Measurements from ENCODE around the gene SPOCK1.
"Not testable (repeated sequence)": the region's sequence is repeated elsewhere in the genome, so short reads cannot be mapped to it uniquely, and the experiment has no call there.

Gene SPOCK1

DNA sequence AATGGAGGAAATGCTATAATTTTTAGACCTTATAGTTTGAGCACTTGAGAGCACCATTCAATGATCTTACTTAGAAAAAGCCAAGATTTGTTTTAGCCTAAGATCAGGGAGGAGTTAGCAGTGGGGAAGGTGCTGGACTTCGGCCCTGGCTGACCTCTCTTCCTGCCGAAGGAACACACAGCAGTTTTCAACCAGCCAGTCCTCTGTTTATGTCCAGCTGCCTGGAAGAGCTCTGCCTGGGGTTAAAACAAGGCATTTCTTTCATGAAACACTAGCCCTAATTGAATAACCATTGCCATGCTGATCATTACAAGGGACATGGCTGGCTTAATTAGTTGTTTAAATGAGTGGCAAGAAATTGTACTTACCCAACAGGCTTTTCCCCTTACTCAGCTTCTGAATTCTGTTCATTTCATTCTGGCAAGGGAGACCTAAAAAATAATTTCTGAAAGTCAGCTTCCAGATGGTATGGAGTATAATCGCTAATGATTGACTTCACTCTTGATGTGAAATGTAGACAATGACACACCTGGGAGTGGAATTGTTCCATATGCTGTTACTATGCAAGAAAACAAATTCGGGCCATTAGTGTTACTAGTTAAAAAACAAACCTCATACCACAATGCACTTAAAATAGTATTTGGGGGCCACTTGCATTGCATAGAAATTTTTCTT lies 514.2 kb downstream of the SPOCK1 start:
- POLR2A ChIA-PET, result no interaction called here
- no peaks in the 10 kb centered on the region for H3K36me3 ChIP-seq (ENCODE audit: control insufficient read depth in 4 of 4, insufficient read depth in 4 of 4, low read length in 3 of 4)
- WGBS (ENCODE audit: insufficient coverage), result 85% methylated on average over 2 of the region's 4 CpGs
- CTCF ChIA-PET, result no interaction called here
- DNase-seq, result no peak
- H3K4me3 ChIP-seq (ENCODE audit: control insufficient read depth in 1 of 7, extremely low read depth in 1 of 7, insufficient read depth in 4 of 7, low read depth in 2 of 7, low read length in 6 of 7), result no peak overlapping the region
- H3K27ac ChIP-seq (ENCODE audit: insufficient read depth in 1 of 2, low read depth in 1 of 2, low read length in 2 of 2, poor library complexity in 1 of 2, severe bottlenecking in 2 of 2), result no peak overlapping the region
- no peaks in the 10 kb centered on the region for H3K4me1 ChIP-seq (ENCODE audit: control extremely low read depth in 1 of 4, control insufficient read depth in 4 of 4, insufficient read depth in 4 of 4, low read length in 3 of 4)
- no peaks in the 10 kb centered on the region for H3K9me3 ChIP-seq (ENCODE audit: control extremely low read depth in 1 of 5, control insufficient read depth in 4 of 5, insufficient read depth in 2 of 5, low read depth in 1 of 5, low read length in 4 of 5)
- H3K27me3 ChIP-seq (replicated peaks in 2 of 5; ENCODE audit: control insufficient read depth in 4 of 5, insufficient read depth in 5 of 5, low read length in 4 of 5), result no peaks in the 10 kb centered on the region

DNA sequence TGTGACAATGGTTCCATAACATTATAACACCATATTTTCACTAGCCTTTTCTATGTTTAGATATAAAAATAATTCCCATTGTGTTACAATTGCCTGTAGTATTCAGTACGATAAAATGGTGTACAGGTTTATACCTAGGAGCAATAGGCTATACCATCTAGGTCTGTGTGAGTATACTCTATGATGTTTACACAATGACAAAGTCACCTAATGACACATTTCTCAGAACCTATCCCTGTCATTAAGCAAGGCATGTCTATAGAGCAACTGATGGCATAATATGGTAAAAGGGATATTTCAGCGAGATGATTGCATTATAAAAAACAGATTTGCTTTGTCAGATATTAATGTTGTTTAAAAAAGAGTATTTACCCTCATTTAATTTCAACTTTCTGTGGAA lies 517.2 kb downstream of the SPOCK1 start:
- no CpG with 5 or more reads among the region's 2 CpGs for WGBS (ENCODE audit: insufficient coverage)
- ChIA-PET POLR2A (no interaction called here), CTCF (no interaction called here)

GRCh38 chr5:136979131-136979530 lies 520.0 kb downstream of the SPOCK1 start:
- no peaks in the 10 kb centered on the region for H3K36me3 ChIP-seq (ENCODE audit: control insufficient read depth in 4 of 4, insufficient read depth in 4 of 4, low read length in 3 of 4)
- no peaks in the 10 kb centered on the region for H3K27me3 ChIP-seq (replicated peaks in 2 of 5; ENCODE audit: control insufficient read depth in 4 of 5, insufficient read depth in 5 of 5, low read length in 4 of 5)
- CTCF ChIA-PET, result interaction anchor here (1.0 kb wide), 1 partner anchor 9 kb away, joined by 3 read pairs; no protein-coding TSS in a partner anchor
- WGBS (ENCODE audit: insufficient coverage), result 87% methylated on average over 4 of the region's 5 CpGs
- no peak overlapping the region for H3K27ac ChIP-seq (ENCODE audit: insufficient read depth in 1 of 2, low read depth in 1 of 2, low read length in 2 of 2, poor library complexity in 1 of 2, severe bottlenecking in 2 of 2)
- no peaks in the 10 kb centered on the region for H3K4me1 ChIP-seq (ENCODE audit: control extremely low read depth in 1 of 4, control insufficient read depth in 4 of 4, insufficient read depth in 4 of 4, low read length in 3 of 4)
- POLR2A ChIA-PET, result no interaction called here
- DNase-seq, result no peak
- no peak overlapping the region for H3K4me3 ChIP-seq (ENCODE audit: control insufficient read depth in 1 of 7, extremely low read depth in 1 of 7, insufficient read depth in 4 of 7, low read depth in 2 of 7, low read length in 6 of 7)
- no peaks in the 10 kb centered on the region for H3K9me3 ChIP-seq (ENCODE audit: control extremely low read depth in 1 of 5, control insufficient read depth in 4 of 5, insufficient read depth in 2 of 5, low read depth in 1 of 5, low read length in 4 of 5)

More for the DNA sequence above, 517.2 kb downstream of the SPOCK1 start:
- no peak overlapping the region for H3K27ac ChIP-seq (ENCODE audit: insufficient read depth in 1 of 2, low read depth in 1 of 2, low read length in 2 of 2, poor library complexity in 1 of 2, severe bottlenecking in 2 of 2)
- no peaks in the 10 kb centered on the region for H3K36me3 ChIP-seq (ENCODE audit: control insufficient read depth in 4 of 4, insufficient read depth in 4 of 4, low read length in 3 of 4)
- H3K27me3 ChIP-seq (replicated peaks in 2 of 5; ENCODE audit: control insufficient read depth in 4 of 5, insufficient read depth in 5 of 5, low read length in 4 of 5), result no peaks in the 10 kb centered on the region
- no peak overlapping the region for H3K4me3 ChIP-seq (ENCODE audit: control insufficient read depth in 1 of 7, extremely low read depth in 1 of 7, insufficient read depth in 4 of 7, low read depth in 2 of 7, low read length in 6 of 7)
- H3K4me1 ChIP-seq (ENCODE audit: control extremely low read depth in 1 of 4, control insufficient read depth in 4 of 4, insufficient read depth in 4 of 4, low read length in 3 of 4), result no peaks in the 10 kb centered on the region
- no peak for DNase-seq
- no peaks in the 10 kb centered on the region for H3K9me3 ChIP-seq (ENCODE audit: control extremely low read depth in 1 of 5, control insufficient read depth in 4 of 5, insufficient read depth in 2 of 5, low read depth in 1 of 5, low read length in 4 of 5)

GRCh38 chr5:136963504-136963903 lies 535.6 kb downstream of the SPOCK1 start:
- no peaks in the 10 kb centered on the region for H3K27me3 ChIP-seq (replicated peaks in 2 of 5; ENCODE audit: control insufficient read depth in 4 of 5, insufficient read depth in 5 of 5, low read length in 4 of 5)
- DNase-seq, result no peak
- no peaks in the 10 kb centered on the region for H3K36me3 ChIP-seq (ENCODE audit: control insufficient read depth in 4 of 4, insufficient read depth in 4 of 4, low read length in 3 of 4)
- CTCF ChIA-PET, result no interaction called here
- peaks cover 0 to 3% (median 0%) of the 10 kb centered on the region in 5 experiments for H3K9me3 ChIP-seq (ENCODE audit: control extremely low read depth in 1 of 5, control insufficient read depth in 4 of 5, insufficient read depth in 2 of 5, low read depth in 1 of 5, low read length in 4 of 5)
- H3K4me1 ChIP-seq (ENCODE audit: control extremely low read depth in 1 of 4, control insufficient read depth in 4 of 4, insufficient read depth in 4 of 4, low read length in 3 of 4), result no peaks in the 10 kb centered on the region
- POLR2A ChIA-PET, result no interaction called here
- H3K27ac ChIP-seq (ENCODE audit: insufficient read depth in 1 of 2, low read depth in 1 of 2, low read length in 2 of 2, poor library complexity in 1 of 2, severe bottlenecking in 2 of 2), result no peak overlapping the region
- 69% methylated on average over 3 of the region's 3 CpGs for WGBS (ENCODE audit: insufficient coverage)
- H3K4me3 ChIP-seq (ENCODE audit: control insufficient read depth in 1 of 7, extremely low read depth in 1 of 7, insufficient read depth in 4 of 7, low read depth in 2 of 7, low read length in 6 of 7), result no peak overlapping the region

DNA sequence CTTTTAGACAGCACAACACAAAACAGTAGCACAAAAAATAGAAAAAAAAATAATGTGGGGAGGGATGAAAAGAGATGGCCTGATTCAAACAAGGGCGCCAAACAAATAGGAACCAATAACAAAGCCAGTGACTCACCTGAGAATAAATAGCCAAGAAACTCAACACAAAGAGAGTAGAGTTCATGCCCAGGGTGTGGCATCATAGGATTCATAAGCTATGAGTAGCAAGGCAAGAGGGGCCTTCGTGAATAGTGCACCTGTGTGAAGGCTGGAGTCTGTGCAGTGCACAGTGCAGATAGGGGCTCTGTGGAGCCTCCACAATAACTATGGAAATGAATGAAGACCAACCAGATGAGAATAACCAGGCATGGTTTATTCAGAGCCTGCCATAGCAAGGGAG lies 541.7 kb downstream of the SPOCK1 start:
- POLR2A ChIA-PET, result no interaction called here
- H3K36me3 ChIP-seq (ENCODE audit: control insufficient read depth in 4 of 4, insufficient read depth in 4 of 4, low read length in 3 of 4), result no peaks in the 10 kb centered on the region
- 100% methylated on average over 2 of the region's 2 CpGs for WGBS (ENCODE audit: insufficient coverage)

GRCh38 chr5:136954142-136954541 lies 545.0 kb downstream of the SPOCK1 start:
- CTCF ChIA-PET; H3K4me1 ChIP-seq (ENCODE audit: control extremely low read depth in 1 of 4, control insufficient read depth in 4 of 4, insufficient read depth in 4 of 4, low read length in 3 of 4); H3K27ac ChIP-seq (ENCODE audit: insufficient read depth in 1 of 2, low read depth in 1 of 2, low read length in 2 of 2, poor library complexity in 1 of 2, severe bottlenecking in 2 of 2); H3K36me3 ChIP-seq (ENCODE audit: control insufficient read depth in 4 of 4, insufficient read depth in 4 of 4, low read length in 3 of 4); POLR2A ChIA-PET; H3K9me3 ChIP-seq (ENCODE audit: control extremely low read depth in 1 of 5, control insufficient read depth in 4 of 5, insufficient read depth in 2 of 5, low read depth in 1 of 5, low read length in 4 of 5); DNase-seq; H3K4me3 ChIP-seq (ENCODE audit: control insufficient read depth in 1 of 7, extremely low read depth in 1 of 7, insufficient read depth in 4 of 7, low read depth in 2 of 7, low read length in 6 of 7); H3K27me3 ChIP-seq (replicated peaks in 2 of 5; ENCODE audit: control insufficient read depth in 4 of 5, insufficient read depth in 5 of 5, low read length in 4 of 5): not testable (repeated sequence)
- 100% methylated on average over 2 of the region's 5 CpGs for WGBS (ENCODE audit: insufficient coverage)

More for the DNA sequence above, 541.7 kb downstream of the SPOCK1 start:
- no peak overlapping the region for H3K4me3 ChIP-seq (ENCODE audit: control insufficient read depth in 1 of 7, extremely low read depth in 1 of 7, insufficient read depth in 4 of 7, low read depth in 2 of 7, low read length in 6 of 7)
- CTCF ChIA-PET, result no interaction called here
- H3K27ac ChIP-seq (ENCODE audit: insufficient read depth in 1 of 2, low read depth in 1 of 2, low read length in 2 of 2, poor library complexity in 1 of 2, severe bottlenecking in 2 of 2), result no peak overlapping the region
- H3K4me1 ChIP-seq (ENCODE audit: control extremely low read depth in 1 of 4, control insufficient read depth in 4 of 4, insufficient read depth in 4 of 4, low read length in 3 of 4), result no peaks in the 10 kb centered on the region
- H3K9me3 ChIP-seq (ENCODE audit: control extremely low read depth in 1 of 5, control insufficient read depth in 4 of 5, insufficient read depth in 2 of 5, low read depth in 1 of 5, low read length in 4 of 5), result peaks cover 0 to 4% (median 2%) of the 10 kb centered on the region in 5 experiments
- no peak for DNase-seq
- H3K27me3 ChIP-seq (replicated peaks in 2 of 5; ENCODE audit: control insufficient read depth in 4 of 5, insufficient read depth in 5 of 5, low read length in 4 of 5), result no peaks in the 10 kb centered on the region

GRCh38 chr5:136953346-136954069 lies 545.6 kb downstream of the SPOCK1 start:
- H3K9me3 ChIP-seq (ENCODE audit: control extremely low read depth in 1 of 5, control insufficient read depth in 4 of 5, insufficient read depth in 2 of 5, low read depth in 1 of 5, low read length in 4 of 5); H3K4me1 ChIP-seq (ENCODE audit: control extremely low read depth in 1 of 4, control insufficient read depth in 4 of 4, insufficient read depth in 4 of 4, low read length in 3 of 4); H3K27me3 ChIP-seq (replicated peaks in 2 of 5; ENCODE audit: control insufficient read depth in 4 of 5, insufficient read depth in 5 of 5, low read length in 4 of 5); DNase-seq; H3K4me3 ChIP-seq (ENCODE audit: control insufficient read depth in 1 of 7, extremely low read depth in 1 of 7, insufficient read depth in 4 of 7, low read depth in 2 of 7, low read length in 6 of 7); H3K27ac ChIP-seq (ENCODE audit: insufficient read depth in 1 of 2, low read depth in 1 of 2, low read length in 2 of 2, poor library complexity in 1 of 2, severe bottlenecking in 2 of 2); CTCF ChIA-PET; H3K36me3 ChIP-seq (ENCODE audit: control insufficient read depth in 4 of 4, insufficient read depth in 4 of 4, low read length in 3 of 4): not testable (repeated sequence)
- 85% methylated on average over 5 of the region's 8 CpGs for WGBS (ENCODE audit: insufficient coverage)
- POLR2A ChIA-PET, result interaction anchor here (0.6 kb wide), 1 partner anchor 251 kb away, joined by 3 read pairs; no protein-coding TSS in a partner anchor
